ENCODE data around the gene ASCC1. TPM values are rescaled to one million over a fixed set of nuclear protein-coding genes. Genes with fewer than 3 reads are reported as not detected.
A peak's percentile ranks its signal among the peaks of the same experiment; 100 is the strongest.

ASCC1 gene, protein sequence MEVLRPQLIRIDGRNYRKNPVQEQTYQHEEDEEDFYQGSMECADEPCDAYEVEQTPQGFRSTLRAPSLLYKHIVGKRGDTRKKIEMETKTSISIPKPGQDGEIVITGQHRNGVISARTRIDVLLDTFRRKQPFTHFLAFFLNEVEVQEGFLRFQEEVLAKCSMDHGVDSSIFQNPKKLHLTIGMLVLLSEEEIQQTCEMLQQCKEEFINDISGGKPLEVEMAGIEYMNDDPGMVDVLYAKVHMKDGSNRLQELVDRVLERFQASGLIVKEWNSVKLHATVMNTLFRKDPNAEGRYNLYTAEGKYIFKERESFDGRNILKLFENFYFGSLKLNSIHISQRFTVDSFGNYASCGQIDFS
- total RNA-seq: 11.0 TPM

DNA sequence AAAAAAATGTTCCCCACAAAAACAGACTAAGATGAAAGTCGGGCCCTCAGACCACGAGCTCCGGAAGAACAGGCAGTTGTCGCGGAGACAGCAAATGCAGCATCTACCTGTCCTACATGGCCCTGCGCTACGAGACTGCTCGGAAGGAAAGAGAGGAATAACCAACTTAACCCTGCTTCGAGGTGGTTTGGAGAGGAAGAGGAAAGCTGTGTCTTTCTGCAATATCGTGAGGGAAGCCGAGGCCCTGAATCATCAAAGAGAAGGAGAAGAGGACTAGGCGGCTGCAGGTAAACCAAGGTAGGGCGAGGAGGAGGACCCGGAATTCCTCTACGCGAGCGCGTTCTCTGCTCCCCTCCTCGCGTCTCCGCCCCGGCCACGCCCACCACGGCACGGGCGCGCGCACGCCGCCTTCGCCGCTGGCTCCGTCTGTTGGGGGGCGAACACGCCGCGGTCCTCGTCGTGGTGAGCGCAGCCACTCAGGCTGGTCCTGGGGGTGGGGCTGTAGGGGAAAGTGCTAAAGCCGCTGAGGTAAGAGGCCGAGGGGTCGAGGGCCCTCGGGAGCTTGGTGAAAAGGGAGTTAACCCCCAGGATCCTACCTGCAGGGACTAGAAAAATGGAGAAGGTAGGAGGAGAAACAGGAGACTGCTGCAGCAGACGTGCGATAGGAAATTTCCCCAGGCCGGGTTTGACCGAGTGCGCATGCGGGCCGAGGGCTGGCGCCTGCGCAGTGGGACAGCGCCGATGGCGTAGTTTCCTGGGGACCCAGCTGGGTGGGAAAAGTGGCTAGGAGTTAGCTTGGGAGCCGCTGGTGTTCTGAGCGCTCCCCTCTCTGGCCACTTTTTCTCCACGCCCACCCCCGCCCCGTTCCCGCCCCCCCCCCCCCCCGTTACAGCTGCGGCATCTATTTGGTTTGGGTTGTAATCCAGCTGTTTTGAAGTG lies at the start of gene ASCC1, which contains the start of gene ANAPC16:
Gene ASCC1, minus strand, starts transcription at position 666 of the 939 bp plus-strand sequence. CDS start 2,978 bp downstream, outside the sequence.
Gene ANAPC16, plus strand, starts transcription at position 402 of the 939 bp plus-strand sequence. CDS start 7,903 bp downstream, outside the sequence.
- peak; percentile 92 to 98 (median 94) for DNase-seq (ENCODE audit: low read depth in 2 of 3, low spot score in 2 of 3)

DNA sequence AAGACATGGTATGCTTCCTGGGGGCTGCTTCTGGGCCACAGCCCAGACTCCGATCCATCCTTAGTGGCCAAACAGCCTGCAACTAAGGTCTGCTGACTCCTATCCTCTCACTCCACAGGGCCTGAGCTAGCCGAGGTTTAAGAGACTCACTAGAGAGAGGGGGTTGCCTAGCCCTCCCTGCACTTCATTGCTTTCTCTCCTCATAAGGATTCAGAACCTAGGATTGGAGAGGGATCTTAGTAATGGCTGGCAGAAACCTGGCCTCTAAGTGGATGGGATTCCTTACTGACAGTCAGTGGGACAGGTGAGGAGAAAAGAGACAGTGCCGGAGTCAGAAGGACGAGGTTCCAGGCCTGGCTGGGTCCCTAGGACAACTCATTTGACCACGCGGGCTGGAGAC lies 49.4 kb upstream of the ASCC1 start:
- DNase-seq (ENCODE audit: low read depth in 2 of 3, low spot score in 2 of 3): no peak

DNA sequence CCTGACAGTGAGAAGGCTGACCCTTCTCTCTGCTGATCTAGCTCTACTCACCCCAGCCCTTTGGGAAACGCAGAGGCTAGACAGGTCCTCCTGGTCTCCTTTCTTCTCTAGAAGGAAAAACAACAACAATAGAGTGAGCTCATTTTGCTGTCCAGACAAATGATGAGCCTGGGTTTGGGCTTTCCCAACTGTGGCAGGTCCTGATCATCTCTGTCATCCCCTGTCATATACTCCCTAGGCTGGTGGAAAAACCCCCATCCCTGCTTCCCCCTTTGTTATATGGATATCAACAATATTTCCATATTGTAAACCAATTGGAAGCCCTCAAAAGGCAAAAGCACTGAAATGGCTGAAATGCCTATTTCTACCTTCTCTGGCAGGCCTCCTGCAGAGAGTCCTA lies 48.5 kb upstream of the ASCC1 start:
- DNase-seq (ENCODE audit: low read depth in 2 of 3, low spot score in 2 of 3): no peak

DNA sequence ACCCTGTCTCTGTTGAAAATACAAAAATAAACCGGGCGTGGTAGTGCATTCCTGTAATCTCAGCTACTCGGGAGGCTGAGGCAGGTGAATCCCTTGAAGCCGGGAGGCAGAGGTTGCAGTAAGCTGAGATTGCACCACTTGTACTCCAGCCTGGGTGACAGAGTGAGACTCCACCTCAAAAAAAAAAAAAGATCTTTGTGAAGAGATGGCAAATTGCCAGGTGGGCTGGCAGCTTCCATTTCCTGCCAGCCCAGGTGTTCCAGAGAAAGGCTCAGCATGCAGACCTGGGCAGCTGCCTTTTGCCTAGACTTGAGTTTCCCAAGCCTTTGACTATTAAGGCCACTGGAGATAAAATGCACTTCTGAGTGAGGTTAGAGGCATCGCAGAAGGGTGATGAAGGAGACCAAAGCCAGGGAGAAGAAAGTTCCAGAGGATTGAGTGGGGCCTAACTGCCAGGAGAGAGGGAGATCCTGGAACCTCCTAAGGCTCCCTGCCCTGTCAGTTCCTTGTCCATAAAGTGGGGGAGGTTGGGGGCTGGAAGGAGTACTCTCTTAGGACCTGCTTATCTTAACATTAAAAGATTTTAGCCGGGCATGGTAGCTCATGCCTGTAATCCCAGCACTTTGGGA lies 47.7 kb upstream of the ASCC1 start:
- peak in 1 of 3 donors; percentile 53 for DNase-seq (ENCODE audit: low read depth in 2 of 3, low spot score in 2 of 3)

- DNase-seq (ENCODE audit: low read depth in 2 of 3, low spot score in 2 of 3): no peak
These were observed 45.8 kb upstream of the ASCC1 start for GRCh38 chr10:72261784-72262404.

DNA sequence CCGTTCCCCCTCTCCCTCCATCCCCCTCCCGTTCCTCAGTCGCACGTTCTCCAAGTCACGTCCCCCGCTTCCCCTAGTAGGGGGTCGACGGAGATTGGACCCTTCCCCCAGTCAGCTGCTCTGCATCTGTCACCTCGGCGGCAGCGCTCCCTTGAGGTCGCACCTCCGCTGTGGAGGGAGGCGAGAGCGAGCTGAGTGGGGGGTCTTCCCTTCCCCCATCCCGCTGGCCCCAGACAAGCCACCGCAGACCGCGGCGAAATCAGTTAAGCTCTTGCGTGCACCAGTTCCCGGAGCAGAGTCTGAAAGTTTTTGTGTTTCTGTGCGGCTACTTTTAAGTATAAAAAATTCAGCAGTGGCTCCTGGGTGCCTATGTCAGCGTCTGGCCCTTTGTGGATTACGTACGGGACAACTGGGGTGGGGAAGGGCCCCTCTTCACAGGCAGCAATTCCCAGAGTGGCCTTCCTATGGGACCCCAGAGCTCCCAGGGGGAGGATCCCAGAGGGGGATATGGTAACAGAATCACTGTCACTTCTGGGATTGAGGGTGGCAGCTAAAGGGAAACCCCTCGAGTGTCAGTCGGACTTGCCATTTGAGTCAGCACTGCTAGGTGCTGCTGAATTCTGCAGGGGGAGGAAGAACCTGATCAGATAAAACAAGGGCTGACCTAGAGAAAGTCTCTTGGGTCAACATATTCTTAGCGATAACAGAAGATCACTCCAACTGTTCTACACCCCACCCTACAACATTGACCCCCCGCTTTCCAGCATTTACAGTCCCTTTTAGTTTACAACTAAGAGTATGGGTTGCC lies 45.1 kb upstream of the ASCC1 start:
- DNase-seq (ENCODE audit: low read depth in 2 of 3, low spot score in 2 of 3): peak; percentile 67 to 85 (median 83)

DNA sequence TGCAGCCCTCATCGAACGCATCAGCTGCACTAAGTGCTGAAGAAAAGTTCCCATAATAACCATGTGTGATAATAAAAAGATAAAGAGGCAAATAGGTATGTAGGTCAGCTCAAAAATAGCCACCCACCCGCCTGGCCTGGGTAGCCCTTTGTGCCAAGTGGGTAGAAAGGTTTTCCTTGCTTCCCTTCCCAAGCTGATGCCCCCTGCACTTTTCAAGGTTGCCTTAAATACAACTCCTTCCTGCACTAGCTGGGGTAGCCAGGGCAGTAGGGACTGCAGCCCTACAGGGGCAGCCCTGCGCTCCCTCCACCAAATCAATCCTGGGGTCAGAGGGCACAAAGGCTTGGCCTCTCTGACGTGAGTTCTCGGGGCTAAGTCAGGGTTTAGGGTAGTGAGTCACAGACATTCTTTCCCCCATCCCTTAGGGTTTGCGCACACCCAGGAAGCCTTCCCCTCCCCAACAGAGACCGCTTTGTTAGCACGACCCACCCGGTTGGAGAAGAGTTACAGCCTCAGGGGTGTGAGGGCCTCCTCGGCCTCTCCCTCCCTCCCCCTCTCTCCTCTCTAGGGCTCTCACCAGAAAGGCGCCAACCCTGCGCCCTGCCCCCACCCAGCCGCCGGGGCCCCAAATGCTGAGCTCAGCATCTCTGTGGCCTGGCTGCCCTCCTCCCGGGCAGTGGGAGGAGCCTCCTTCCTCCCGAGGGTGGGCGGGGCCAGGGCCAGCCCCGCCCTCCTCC lies 44.3 kb upstream of the ASCC1 start:
- no peak for DNase-seq (ENCODE audit: low read depth in 2 of 3, low spot score in 2 of 3)

- DNase-seq (ENCODE audit: low read depth in 2 of 3, low spot score in 2 of 3): no peak
These were observed 43.6 kb upstream of the ASCC1 start for GRCh38 chr10:72259491-72260238.

DNA sequence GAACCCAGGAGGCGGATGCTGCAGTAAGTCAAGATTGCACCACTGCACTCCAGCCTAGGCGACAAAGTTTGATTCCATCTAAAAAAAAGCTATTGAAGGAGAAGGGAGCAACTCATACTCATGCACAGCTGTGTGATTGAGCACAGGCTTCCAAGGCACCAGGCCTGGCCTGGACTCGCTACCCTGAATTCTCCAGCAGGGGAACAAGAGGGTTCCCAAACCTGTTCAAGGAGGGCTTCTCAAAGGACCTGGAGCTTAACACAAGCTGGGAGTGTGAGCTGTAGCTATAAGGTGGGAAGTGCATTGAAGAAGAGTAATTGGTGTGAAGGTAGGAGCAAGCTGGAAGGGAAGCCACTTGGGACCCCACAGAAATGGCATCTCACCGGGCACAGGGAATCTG lies 42.5 kb upstream of the ASCC1 start:
- DNase-seq (ENCODE audit: low read depth in 2 of 3, low spot score in 2 of 3): no peak

GRCh38 chr10:72257051-72257892 lies 41.2 kb upstream of the ASCC1 start:
- peak in 2 of 3 donors; percentile 92 to 96 for DNase-seq (ENCODE audit: low read depth in 2 of 3, low spot score in 2 of 3)

GRCh38 chr10:72255977-72256729 lies 40.1 kb upstream of the ASCC1 start:
- no peak for DNase-seq (ENCODE audit: low read depth in 2 of 3, low spot score in 2 of 3)

DNA sequence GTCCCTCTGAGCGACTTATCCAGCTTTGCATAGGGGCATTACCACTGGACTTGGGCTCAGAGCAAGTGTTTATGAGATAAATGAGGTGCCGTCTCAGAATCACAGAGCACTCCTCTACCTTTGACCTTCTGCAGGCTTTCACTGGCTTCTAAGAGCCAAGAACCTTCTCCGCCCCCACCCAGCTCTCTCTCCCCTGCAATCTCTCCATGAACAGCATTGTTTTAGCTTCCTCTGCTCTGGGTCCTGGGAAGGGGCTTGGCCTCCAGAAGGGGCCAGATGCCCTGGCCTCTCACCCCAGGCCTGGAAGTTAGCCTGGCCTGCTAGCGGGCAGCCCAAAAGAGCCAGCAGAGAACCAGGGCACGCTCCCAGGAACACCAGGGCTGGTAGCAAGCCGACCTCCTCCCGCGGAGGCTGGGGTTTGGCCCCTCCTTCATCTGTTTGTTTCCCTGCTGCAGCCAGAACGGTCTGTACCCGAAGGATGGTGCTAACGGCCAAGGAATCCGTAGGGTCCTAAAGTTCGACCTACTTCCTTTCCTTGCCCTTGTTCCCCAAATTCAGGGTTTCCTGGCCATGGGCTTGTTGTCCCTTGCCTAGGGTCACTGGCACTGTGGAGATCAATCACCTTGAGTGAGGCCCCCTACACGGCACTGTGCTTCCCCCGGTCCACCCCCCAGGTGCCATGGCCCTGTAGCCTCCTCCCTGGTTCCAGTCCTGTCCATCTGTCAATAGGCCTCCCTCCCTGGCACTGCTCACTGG lies 38.9 kb upstream of the ASCC1 start:
- peak in 2 of 3 donors; percentile 47 to 66 for DNase-seq (ENCODE audit: low read depth in 2 of 3, low spot score in 2 of 3)

DNA sequence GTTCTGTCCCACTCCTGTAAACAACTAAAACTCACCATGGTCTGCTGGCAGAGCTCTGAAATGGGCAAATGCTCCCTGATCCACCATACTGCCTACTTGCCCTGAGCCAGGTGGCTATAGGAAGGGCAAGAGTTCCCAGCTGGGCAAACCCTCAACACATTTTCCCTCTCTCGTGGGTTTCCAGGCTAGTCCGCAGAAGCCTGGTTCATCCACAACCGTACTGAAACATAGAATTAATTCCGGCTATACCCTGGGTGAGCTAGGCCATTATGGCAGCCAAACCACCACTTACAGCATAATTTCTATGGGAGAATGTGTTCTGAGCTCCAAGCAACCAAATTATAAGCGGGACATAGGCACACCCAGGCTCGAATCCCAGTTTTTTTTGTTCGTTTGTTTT lies 37.5 kb upstream of the ASCC1 start:
- DNase-seq (ENCODE audit: low read depth in 2 of 3, low spot score in 2 of 3): no peak

- no peak for DNase-seq (ENCODE audit: low read depth in 2 of 3, low spot score in 2 of 3)
These were observed 36.9 kb upstream of the ASCC1 start for GRCh38 chr10:72252972-72253371.

DNA sequence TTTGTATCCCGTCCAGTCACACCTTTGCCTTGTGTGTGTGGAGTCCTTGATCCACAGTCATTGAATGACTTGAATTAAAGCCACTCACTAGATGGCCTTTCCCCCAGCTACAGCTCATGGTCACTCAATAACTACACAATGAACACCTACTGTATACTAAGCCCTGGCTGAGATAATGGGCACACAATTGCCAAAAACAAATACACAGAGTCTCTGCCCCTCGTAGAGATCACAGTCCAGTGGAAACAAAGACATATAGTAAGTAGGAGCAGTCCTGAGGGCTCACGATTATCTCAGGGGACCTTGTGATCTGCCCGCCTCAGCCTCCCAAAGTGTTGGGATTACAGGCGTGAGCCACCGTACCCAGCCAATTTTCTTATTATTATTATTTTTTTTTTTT lies 35.6 kb upstream of the ASCC1 start:
- no peak for DNase-seq (ENCODE audit: low read depth in 2 of 3, low spot score in 2 of 3)

- DNase-seq (ENCODE audit: low read depth in 2 of 3, low spot score in 2 of 3): no peak
These were observed 34.6 kb upstream of the ASCC1 start for GRCh38 chr10:72250666-72251065.
